Endodermal cell (in vitro differentiated cells): ENCODE results near the gene KLHL17. TPM values are rescaled to one million over a fixed set of nuclear protein-coding genes. Genes with fewer than 3 reads are reported as not detected.

Experiments used
- DNase-seq: peaks from one replicate; pipeline ENCODE4 v3.0.0-alpha.2; 2017
- H3K27ac ChIP-seq: 2 replicates; pipeline ENCODE4 v1.5.1; 2013; ENCODE audit warnings: mild to moderate bottlenecking, low read depth, low read length, moderate library complexity
- H3K27me3 ChIP-seq: 2 replicates; pipeline ENCODE4 v1.6.1; 2013; ENCODE audit warnings: mild to moderate bottlenecking, low read length, moderate library complexity; ENCODE audit not compliant: insufficient read depth, control insufficient read depth, poor library complexity, severe bottlenecking
- H3K36me3 ChIP-seq: 2 replicates; pipeline ENCODE4 v1.7.0; 2013; ENCODE audit warnings: mild to moderate bottlenecking, low read length, moderate library complexity; ENCODE audit not compliant: control insufficient read depth, insufficient read depth
- H3K4me1 ChIP-seq: one replicate; pipeline ENCODE4 v1.7.0; 2013; ENCODE audit warnings: low read length; ENCODE audit not compliant: control insufficient read depth, insufficient read depth
- H3K4me3 ChIP-seq: 2 replicates; pipeline ENCODE4 v1.5.1; 2013; ENCODE audit warnings: mild to moderate bottlenecking, low read length, moderate library complexity
- H3K9ac ChIP-seq: 2 replicates; pipeline ENCODE4 v1.6.1; 2013; ENCODE audit warnings: mild to moderate bottlenecking, low read length, moderate library complexity; ENCODE audit not compliant: poor library complexity, severe bottlenecking; ENCODE audit errors: extremely low read depth
- H3K9me3 ChIP-seq: 2 replicates; pipeline ENCODE4 v1.6.1; 2013; ENCODE audit warnings: mild to moderate bottlenecking, low read length, moderate library complexity; ENCODE audit not compliant: control insufficient read depth
- H3K27ac Mint-ChIP-seq: 2 replicates; pipeline ENCODE4 v1.8.0; 2020; ENCODE audit warnings: mixed read lengths
- H3K27me3 Mint-ChIP-seq: 2 replicates; pipeline ENCODE4 v1.8.0; 2021; ENCODE audit warnings: mild to moderate bottlenecking, mixed read lengths; ENCODE audit not compliant: insufficient read depth
- H3K36me3 Mint-ChIP-seq: 2 replicates; pipeline ENCODE4 v1.8.0; 2020; ENCODE audit warnings: low read depth, mixed read lengths
- H3K4me1 Mint-ChIP-seq: 2 replicates; pipeline ENCODE4 v1.8.0; 2020; ENCODE audit warnings: mixed read lengths
- H3K4me3 Mint-ChIP-seq: 2 replicates; pipeline ENCODE4 v1.8.0; 2020; ENCODE audit warnings: mild to moderate bottlenecking, moderate library complexity, mixed read lengths
- H3K9me3 Mint-ChIP-seq: 2 replicates; pipeline ENCODE4 v1.8.0; 2020; ENCODE audit warnings: mild to moderate bottlenecking, mixed read lengths
- WGBS, 2 experiments: methylation state at CpG; one replicate each; pipeline versions ENCODE4 v1.1.5 to v1.1.7; 2013; ENCODE audit warnings: missing lambda C conversion rate in 2 of 2, mixed read lengths in 1 of 2; ENCODE audit not compliant: insufficient coverage in 1 of 2, insufficient read length in 1 of 2; 5-methylcytosine and 5-hydroxymethylcytosine counted together
- total RNA-seq, 2 donors: library from RNA; stranded (reverse); fragmentation: NEBNext Ultra II Directional in 1 of 2; extraction: Animal tissue kit (Norgen Biotek cat#: 25700) in 1 of 2; gene quantifications; 2 replicates in 1 of 2; 3 replicates in 1 of 2; pipeline ENCODE4 v1.2.1, GENCODE V29; 2021
- TF ChIP-seq, protein P1 (sequence below): fragments of 200-600 bp; sonication (generic); conservative IDR thresholded peaks from 2 replicates; pipeline ENCODE4 v1.5.0; 2021; ENCODE audit warnings: antibody characterized with exemption, mild to moderate bottlenecking

KLHL17 gene
- total RNA-seq, 2 donors from 2014 or later = 49.2 to 58.2 TPM

DNA sequence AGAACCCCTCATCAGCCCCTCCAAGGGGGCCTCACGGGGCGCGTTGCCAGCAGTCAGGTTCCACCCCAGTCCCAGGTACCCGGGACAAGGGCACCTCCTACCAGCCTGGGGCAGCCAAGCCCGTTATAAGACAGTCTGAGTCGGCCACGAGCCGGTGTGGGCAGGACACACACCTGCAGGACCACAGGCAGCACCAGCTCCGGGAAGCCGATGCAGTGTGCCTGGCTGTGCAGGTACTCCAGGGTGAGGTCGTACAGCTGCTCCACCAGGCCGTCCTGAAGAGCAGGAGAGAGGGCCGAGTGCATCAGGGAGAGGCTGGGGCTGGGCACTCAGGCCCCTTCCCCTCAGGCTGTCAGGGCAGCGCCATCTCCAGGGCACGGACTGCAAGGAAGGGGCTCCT is 12.4 kb upstream of the KLHL17 start:
- Mint-ChIP-seq H3K4me1 (peaks cover 8% of the 10 kb centered on the region), H3K27ac (no peak overlapping the region), H3K4me3 (no peak overlapping the region), H3K9me3 (no peaks in the 10 kb centered on the region), H3K36me3 (peaks cover 57% of the 10 kb centered on the region), H3K27me3 (no peaks in the 10 kb centered on the region)
- 95 to 96% methylated on average over 11 to 15 of the region's 15 CpGs for WGBS, 2 experiments
- Histone ChIP-seq H3K36me3 (peaks cover 44% of the 10 kb centered on the region), H3K27me3 (no peaks in the 10 kb centered on the region), H3K9ac (no peak overlapping the region), H3K4me1 (no peaks in the 10 kb centered on the region), H3K27ac (no peak overlapping the region), H3K9me3 (no peaks in the 10 kb centered on the region), H3K4me3 (no peak overlapping the region)
- no peak for DNase-seq
- TF ChIP-seq, protein P1, sequence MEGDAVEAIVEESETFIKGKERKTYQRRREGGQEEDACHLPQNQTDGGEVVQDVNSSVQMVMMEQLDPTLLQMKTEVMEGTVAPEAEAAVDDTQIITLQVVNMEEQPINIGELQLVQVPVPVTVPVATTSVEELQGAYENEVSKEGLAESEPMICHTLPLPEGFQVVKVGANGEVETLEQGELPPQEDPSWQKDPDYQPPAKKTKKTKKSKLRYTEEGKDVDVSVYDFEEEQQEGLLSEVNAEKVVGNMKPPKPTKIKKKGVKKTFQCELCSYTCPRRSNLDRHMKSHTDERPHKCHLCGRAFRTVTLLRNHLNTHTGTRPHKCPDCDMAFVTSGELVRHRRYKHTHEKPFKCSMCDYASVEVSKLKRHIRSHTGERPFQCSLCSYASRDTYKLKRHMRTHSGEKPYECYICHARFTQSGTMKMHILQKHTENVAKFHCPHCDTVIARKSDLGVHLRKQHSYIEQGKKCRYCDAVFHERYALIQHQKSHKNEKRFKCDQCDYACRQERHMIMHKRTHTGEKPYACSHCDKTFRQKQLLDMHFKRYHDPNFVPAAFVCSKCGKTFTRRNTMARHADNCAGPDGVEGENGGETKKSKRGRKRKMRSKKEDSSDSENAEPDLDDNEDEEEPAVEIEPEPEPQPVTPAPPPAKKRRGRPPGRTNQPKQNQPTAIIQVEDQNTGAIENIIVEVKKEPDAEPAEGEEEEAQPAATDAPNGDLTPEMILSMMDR = no peak

DNA sequence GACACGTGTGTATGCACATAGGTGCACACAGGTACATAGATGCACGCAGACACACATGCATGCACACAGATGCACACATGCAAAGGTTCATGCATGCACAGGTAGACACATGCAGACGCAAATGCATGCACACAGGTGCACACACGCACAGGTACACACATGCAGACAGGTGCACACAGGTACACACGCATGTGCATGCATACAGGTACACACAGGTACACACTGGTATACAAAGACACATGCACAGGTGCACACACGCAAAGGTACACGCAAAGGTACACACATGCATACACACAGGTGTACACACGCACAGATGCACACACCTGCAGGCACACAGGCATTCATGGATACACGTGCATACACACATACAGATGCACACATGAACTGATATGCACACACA is 10.1 kb upstream of the KLHL17 start:
- Histone ChIP-seq H3K36me3 (peaks cover 67% of the 10 kb centered on the region), H3K9me3 (no peaks in the 10 kb centered on the region), H3K27ac (no peak overlapping the region), H3K27me3 (no peaks in the 10 kb centered on the region), H3K4me1 (no peaks in the 10 kb centered on the region), H3K4me3 (no peak overlapping the region), H3K9ac (no peak overlapping the region)
- Mint-ChIP-seq H3K9me3 (no peaks in the 10 kb centered on the region), H3K36me3 (peaks cover 69% of the 10 kb centered on the region), H3K4me3 (no peak overlapping the region), H3K27ac (no peak overlapping the region), H3K27me3 (no peaks in the 10 kb centered on the region), H3K4me1 (peaks cover 4% of the 10 kb centered on the region)
- 94 to 97% methylated on average over 9 of the region's 9 CpGs for WGBS, 2 experiments
- DNase-seq = no peak
- TF ChIP-seq, protein P1 = no peak

DNA sequence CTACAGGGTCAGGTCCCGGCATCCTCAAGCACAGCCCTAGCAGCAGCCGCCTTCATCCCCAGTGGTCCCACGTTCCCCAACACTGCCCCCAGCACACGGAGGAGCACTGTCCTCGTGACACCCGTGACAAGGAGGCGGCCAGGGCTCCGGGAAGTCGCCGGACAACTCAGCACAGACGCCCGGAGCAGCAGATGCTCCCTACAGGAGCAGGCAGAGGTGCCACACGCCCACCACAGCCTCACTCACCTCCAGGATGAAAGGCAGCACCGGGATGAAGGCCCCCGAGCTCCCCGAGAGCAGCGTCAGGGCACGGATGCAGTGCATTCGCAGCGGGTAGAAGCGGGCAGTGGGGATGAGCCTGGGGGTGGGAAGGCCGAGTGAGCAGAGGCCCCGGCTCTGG is 9.5 kb upstream of the KLHL17 start:
- DNase-seq = no peak
- Histone ChIP-seq H3K9me3 (no peaks in the 10 kb centered on the region), H3K27me3 (no peaks in the 10 kb centered on the region), H3K36me3 (peaks cover 74% of the 10 kb centered on the region), H3K4me3 (no peak overlapping the region), H3K27ac (no peak overlapping the region), H3K9ac (no peak overlapping the region), H3K4me1 (no peaks in the 10 kb centered on the region)
- Mint-ChIP-seq H3K4me3 (no peak overlapping the region), H3K4me1 (peaks cover 4% of the 10 kb centered on the region), H3K27ac (no peak overlapping the region), H3K9me3 (no peaks in the 10 kb centered on the region), H3K27me3 (no peaks in the 10 kb centered on the region), H3K36me3 (peaks cover 69% of the 10 kb centered on the region)
- TF ChIP-seq, protein P1 = no peak
- 88 to 95% methylated on average over 3 to 23 of the region's 23 CpGs for WGBS, 2 experiments
